Activated T-helper 1 cell treated with anti-CD3 and anti-CD28 coated beads, Interleukin-12 subunit alpha, Interleukin-12 subunit beta, Interleukin-2, Interleukin-4 antibody, amounts not matched to agents 30 ng/mL and 10 ng/mL and 1 ng/mL, durations not matched to agents 14 hours and 24 hours and 36 hours (primary cell): ENCODE measurements around the gene CSF2RB. TPM values are rescaled to one million over a fixed set of nuclear protein-coding genes. Genes with fewer than 3 reads are reported as not detected.
A peak's percentile ranks its signal among the peaks of the same experiment; 100 is the strongest.

Experiments used
- DNase-seq: peaks from one replicate; pipeline ENCODE4 v3.0.0; 2021; ENCODE audit warnings: low spot score
- H3K27ac Mint-ChIP-seq: one replicate; pipeline ENCODE4 v1.8.0; 2021; ENCODE audit warnings: mild to moderate bottlenecking, mixed read lengths
- H3K27me3 Mint-ChIP-seq: one replicate; pipeline ENCODE4 v1.8.0; 2022; ENCODE audit warnings: mild to moderate bottlenecking, moderate library complexity, mixed read lengths; ENCODE audit not compliant: insufficient read depth
- H3K36me3 Mint-ChIP-seq: one replicate; pipeline ENCODE4 v1.8.0; 2021; ENCODE audit warnings: low read depth, mixed read lengths
- H3K4me1 Mint-ChIP-seq: one replicate; pipeline ENCODE4 v1.8.0; 2021; ENCODE audit warnings: low read depth, mixed read lengths
- H3K4me3 Mint-ChIP-seq: one replicate; pipeline ENCODE4 v1.8.0; 2021; ENCODE audit warnings: mild to moderate bottlenecking, moderate library complexity, mixed read lengths
- H3K9me3 Mint-ChIP-seq: one replicate; pipeline ENCODE4 v1.8.0; 2021; ENCODE audit warnings: mixed read lengths
- intact Hi-C: fragments of 100-400 bp; cut with micrococcal nuclease; formaldehyde crosslinking; loops from one replicate; pipeline ENCODE4 v1.15.1; 2024
- total RNA-seq: library from RNA; stranded (reverse); gene quantifications from 2 replicates; pipeline ENCODE4 v1.2.3, GENCODE V29; 2022

CSF2RB gene
- 11.7 and 11.8 TPM in 2 replicates for total RNA-seq

DNA sequence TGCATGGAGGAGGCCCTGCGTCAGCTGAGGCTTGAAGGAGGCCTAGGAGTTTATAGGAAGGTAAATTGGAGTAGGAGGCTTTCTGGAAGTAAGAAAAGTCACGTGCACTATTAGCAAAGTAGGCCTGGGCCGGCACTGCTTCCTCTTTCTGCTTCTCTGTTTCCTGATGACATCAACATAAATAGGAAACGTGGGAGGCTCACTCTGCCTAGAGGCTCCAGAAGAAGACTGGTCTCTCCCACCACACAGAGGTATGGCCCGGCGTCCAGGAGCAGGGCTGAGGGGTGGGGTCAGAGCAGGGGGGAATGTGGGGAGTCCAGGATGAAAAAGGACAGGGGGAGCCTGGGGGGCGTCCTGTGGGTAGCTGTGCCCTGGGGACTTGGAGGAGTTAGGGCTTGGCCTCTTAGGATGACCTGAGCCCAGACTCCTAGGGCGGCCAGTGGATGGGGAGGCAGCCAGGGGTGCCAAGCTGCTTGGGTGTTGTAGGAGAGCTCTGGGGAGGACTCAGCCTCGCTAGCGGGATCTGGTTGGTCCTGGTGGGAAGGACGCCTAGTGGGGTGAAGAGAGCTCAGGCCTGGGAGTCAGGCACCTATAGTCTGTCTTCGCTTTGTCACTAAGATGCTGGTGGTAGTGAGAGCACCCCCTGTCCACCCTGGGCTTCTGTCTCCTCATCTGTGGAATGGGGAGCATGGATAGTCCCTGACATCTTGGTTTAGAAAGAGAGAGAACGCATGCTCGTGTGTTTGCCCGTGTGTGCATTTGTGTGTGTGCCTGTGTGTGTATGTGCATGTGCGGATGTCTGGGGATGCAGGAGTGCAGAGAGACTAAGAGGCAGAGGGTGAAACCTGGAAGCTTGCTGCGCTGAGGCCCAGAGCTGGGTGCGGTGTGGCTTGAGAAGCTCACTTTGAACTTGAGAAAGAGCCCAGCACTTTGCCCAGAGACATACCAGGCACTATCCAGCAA, at the start of gene CSF2RB:
Gene CSF2RB (plus strand): TSS at position 202 of the 963 bp plus-strand sequence. CDS start 8,580 bp downstream, outside the sequence.
- no peak for DNase-seq
- Mint-ChIP-seq H3K27me3 (peaks cover 23% of the 10 kb centered on the region), H3K27ac (peak within 1 kb of the TSS; percentile 71), H3K36me3 (no peaks in the 10 kb centered on the region), H3K9me3 (no peaks in the 10 kb centered on the region), H3K4me1 (peaks cover 22% of the 10 kb centered on the region), H3K4me3 (peak within 1 kb of the TSS; percentile 80)
- intact Hi-C loops = no loop called here

DNA sequence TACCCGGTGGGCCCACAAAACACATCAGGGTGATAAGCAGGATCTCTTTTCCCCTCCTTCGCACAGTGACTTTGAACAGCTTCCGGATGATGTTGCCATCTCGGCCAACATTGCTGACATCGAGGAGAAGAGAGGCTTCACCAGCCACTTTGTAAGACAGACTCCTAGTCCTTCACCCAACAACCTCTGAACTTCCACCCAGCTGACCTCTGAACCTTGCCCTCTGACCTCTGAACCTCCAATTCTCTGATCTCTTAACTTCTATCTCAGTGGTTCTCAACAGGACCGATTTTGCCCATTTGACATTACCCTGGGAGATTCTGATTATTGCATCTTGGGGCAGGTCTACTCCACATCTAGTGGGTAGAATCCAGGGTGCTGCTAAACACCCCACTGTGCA, 49.4 kb upstream of the CSF2RB start:
- H3K36me3 Mint-ChIP-seq = peaks cover 24% of the 10 kb centered on the region
- DNase-seq = no peak
- peaks cover 68% of the 10 kb centered on the region for H3K4me1 Mint-ChIP-seq
- intact Hi-C loops = no loop called here
- no peak overlapping the region for H3K4me3 Mint-ChIP-seq
- H3K27me3 Mint-ChIP-seq = no peaks in the 10 kb centered on the region
- no peaks in the 10 kb centered on the region for H3K9me3 Mint-ChIP-seq
- H3K27ac Mint-ChIP-seq = no peak overlapping the region

DNA sequence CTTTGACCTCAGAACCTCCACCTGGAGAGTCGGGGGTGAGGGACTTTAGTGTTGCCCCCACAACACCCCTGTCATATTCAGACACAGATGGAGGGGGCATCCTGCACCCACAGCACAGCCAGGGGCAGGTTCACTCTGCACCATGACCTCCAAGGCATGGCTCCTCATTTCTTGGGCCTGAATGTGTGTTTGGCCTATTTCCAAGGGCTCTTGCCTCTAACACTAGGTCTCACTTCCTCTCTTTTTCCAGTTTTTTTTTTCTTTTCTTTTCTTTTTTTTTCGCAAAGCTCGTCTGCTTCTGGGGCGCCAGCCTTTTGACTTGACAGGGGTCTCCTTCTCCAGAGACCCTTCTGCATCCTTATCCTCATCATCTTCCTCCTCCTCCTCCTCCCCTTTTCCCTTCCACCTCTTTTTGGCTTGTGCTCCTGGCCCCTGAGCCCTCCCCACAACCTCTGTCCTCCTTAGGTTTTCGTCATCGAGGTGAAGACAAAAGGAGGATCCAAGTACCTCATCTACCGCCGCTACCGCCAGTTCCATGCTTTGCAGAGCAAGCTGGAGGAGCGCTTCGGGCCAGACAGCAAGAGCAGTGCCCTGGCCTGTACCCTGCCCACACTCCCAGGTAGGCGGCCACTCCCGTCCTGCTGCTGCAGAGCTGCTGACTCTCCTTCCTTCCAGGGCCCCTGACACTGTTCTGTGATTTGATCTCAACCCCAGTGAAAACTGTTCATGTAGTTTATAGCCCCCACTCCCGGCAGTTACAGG, 48.8 kb upstream of the CSF2RB start:
- intact Hi-C loops = no loop called here
- H3K36me3 Mint-ChIP-seq = peaks cover 26% of the 10 kb centered on the region
- H3K27ac Mint-ChIP-seq = peak overlapping the region; percentile 53
- H3K9me3 Mint-ChIP-seq = no peaks in the 10 kb centered on the region
- H3K4me1 Mint-ChIP-seq = peaks cover 63% of the 10 kb centered on the region
- DNase-seq = no peak
- H3K27me3 Mint-ChIP-seq = no peaks in the 10 kb centered on the region
- no peak overlapping the region for H3K4me3 Mint-ChIP-seq

DNA sequence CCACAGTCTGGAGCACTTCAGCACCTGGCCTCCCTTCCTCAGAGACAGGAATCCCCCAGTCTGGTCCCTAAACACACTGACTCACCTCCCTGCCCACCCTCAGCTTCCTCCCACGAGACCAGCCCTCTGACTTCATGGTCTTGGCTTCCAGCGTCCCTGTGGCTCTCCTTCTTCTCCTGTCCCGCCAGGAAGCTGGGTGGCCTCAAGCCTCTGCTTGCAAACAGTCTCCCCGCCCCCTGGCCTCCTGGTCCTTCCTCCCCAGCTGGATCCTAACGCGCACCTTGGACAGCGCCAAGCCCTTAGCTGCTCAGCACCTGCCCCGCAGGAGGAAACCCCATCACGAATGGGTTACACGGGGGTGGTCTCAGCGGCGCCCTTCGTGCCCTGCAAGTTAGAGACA, 48.1 kb upstream of the CSF2RB start:
- H3K4me3 Mint-ChIP-seq = no peak overlapping the region
- no peak for DNase-seq
- H3K27ac Mint-ChIP-seq = peak overlapping the region; percentile 53
- intact Hi-C loops = no loop called here
- H3K27me3 Mint-ChIP-seq = no peaks in the 10 kb centered on the region
- H3K9me3 Mint-ChIP-seq = no peaks in the 10 kb centered on the region
- peaks cover 56% of the 10 kb centered on the region for H3K4me1 Mint-ChIP-seq
- peaks cover 26% of the 10 kb centered on the region for H3K36me3 Mint-ChIP-seq

DNA sequence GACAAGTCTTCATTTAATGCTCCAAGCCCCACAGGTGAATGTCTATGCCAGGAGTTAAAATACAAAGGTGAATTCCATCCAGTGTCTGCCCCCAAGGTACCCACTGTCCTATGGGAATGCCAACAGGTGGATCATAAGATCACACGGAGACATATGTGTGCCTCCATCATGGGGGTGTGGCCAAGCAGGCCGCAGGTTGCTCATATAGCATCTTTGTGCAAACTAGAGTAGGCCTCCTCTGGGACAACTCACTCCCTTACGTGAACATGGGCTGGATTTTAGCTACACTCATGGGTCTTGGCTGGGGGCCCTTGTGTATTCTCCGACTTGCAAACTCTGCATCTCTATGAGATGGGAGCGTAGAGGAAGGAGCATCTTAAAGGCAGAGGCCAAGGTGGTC, 45.7 kb upstream of the CSF2RB start:
- Mint-ChIP-seq H3K4me3 (no peak overlapping the region), H3K9me3 (no peaks in the 10 kb centered on the region), H3K27me3 (no peaks in the 10 kb centered on the region), H3K27ac (no peak overlapping the region), H3K4me1 (peaks cover 43% of the 10 kb centered on the region), H3K36me3 (peaks cover 28% of the 10 kb centered on the region)
- DNase-seq = no peak
- intact Hi-C loops = no loop called here

DNA sequence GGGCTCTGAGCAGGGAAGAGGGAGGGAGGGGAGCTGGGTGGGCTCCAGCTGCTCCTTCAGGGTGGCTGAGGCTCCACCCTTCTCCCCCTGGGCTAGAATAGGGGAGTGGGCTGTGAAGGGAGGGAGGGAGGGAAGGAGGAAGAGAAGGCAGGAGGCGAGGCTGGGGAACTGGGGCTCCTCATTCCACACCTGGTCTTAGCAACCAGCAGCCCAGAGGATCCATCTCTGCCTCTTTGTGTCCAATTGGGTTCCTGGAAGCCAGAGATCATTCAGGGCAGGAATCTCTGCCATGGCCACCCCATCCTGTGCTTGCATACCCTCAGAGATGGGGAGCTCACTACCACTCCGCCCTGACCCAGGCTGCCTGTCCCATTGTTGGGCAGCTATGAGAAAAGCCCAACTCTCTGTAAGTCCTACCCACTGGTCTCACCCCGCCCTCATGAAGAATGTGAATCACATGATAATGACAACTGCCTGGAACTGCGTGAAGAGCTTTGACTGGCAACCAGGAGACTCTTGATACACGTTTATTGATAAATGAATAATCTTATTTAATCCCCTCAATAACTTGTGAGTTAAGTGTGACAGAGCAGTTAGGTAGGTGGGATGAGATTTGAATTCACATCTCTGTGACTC, 44.8 kb upstream of the CSF2RB start:
- H3K27ac Mint-ChIP-seq = no peak overlapping the region
- no peak overlapping the region for H3K4me3 Mint-ChIP-seq
- H3K9me3 Mint-ChIP-seq = no peaks in the 10 kb centered on the region
- peaks cover 28% of the 10 kb centered on the region for H3K36me3 Mint-ChIP-seq
- no peak for DNase-seq
- H3K4me1 Mint-ChIP-seq = peaks cover 46% of the 10 kb centered on the region
- no peaks in the 10 kb centered on the region for H3K27me3 Mint-ChIP-seq
- intact Hi-C loops = no loop called here

DNA sequence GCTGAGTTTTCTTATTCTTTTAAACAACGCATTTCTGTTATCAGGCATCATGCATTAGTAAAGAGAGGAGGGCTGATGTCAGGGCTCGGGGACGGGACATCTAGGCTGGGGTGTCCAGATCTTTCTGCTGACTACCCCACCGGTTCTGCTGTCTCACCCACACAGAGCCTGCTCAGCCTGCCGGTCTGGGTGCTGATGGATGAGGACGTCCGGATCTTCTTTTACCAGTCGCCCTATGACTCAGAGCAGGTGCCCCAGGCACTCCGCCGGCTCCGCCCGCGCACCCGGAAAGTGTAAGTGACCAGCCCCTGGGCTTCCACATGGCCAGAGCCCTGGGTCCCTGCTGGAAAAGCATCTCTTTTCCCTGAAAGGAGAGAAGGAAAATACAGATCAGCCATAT, 43.2 kb upstream of the CSF2RB start:
- DNase-seq = no peak
- Mint-ChIP-seq H3K9me3 (no peaks in the 10 kb centered on the region), H3K27ac (no peak overlapping the region), H3K27me3 (no peaks in the 10 kb centered on the region), H3K4me1 (peaks cover 43% of the 10 kb centered on the region), H3K36me3 (peaks cover 26% of the 10 kb centered on the region), H3K4me3 (no peak overlapping the region)
- intact Hi-C loops = no loop called here

DNA sequence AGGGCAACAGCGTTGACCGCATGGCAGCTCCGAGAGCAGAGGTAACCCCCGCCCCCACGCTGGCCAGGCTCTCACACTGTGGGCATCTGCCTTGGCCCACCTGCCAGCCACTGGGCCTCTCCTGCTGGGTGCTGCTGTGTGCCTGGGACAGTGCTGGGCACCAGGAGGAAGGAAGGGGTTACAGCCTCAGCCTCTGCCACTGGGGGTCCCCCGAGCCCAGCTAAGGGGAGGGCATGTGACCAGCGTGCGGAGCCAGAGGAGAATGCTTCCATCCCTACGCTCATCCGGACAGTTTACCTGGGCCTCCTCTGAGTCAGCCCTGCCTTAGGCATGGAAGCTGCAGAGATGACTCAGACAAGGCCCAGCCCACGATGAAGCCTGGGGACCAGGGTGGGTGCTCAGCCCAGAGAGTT, 41.8 kb upstream of the CSF2RB start:
- Mint-ChIP-seq H3K9me3 (no peaks in the 10 kb centered on the region), H3K27me3 (no peaks in the 10 kb centered on the region), H3K4me1 (peaks cover 28% of the 10 kb centered on the region), H3K4me3 (no peak overlapping the region), H3K27ac (no peak overlapping the region), H3K36me3 (peaks cover 22% of the 10 kb centered on the region)
- no peak for DNase-seq
- intact Hi-C loops = no loop called here

DNA sequence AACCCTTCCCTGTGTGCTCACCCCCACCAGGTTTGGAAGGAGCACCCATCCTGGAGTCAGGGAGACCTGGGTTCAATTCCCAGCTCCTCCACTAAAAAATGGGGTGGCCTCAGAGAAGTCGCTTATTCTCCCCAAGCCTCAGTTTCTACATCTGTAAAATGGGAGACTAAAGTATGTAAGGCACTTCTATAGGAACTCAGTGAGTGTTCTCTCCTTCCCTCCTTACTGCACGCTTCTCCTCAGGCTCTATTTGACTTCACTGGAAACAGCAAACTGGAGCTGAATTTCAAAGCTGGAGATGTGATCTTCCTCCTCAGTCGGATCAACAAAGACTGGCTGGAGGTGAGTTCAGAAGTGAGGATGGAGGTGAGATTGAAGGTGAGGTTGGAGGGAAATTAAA, 41.3 kb upstream of the CSF2RB start:
- intact Hi-C loops = no loop called here
- H3K27me3 Mint-ChIP-seq = no peaks in the 10 kb centered on the region
- no peaks in the 10 kb centered on the region for H3K9me3 Mint-ChIP-seq
- peaks cover 19% of the 10 kb centered on the region for H3K36me3 Mint-ChIP-seq
- no peak overlapping the region for H3K4me3 Mint-ChIP-seq
- peaks cover 28% of the 10 kb centered on the region for H3K4me1 Mint-ChIP-seq
- DNase-seq = no peak
- peak overlapping the region; percentile 86 for H3K27ac Mint-ChIP-seq

DNA sequence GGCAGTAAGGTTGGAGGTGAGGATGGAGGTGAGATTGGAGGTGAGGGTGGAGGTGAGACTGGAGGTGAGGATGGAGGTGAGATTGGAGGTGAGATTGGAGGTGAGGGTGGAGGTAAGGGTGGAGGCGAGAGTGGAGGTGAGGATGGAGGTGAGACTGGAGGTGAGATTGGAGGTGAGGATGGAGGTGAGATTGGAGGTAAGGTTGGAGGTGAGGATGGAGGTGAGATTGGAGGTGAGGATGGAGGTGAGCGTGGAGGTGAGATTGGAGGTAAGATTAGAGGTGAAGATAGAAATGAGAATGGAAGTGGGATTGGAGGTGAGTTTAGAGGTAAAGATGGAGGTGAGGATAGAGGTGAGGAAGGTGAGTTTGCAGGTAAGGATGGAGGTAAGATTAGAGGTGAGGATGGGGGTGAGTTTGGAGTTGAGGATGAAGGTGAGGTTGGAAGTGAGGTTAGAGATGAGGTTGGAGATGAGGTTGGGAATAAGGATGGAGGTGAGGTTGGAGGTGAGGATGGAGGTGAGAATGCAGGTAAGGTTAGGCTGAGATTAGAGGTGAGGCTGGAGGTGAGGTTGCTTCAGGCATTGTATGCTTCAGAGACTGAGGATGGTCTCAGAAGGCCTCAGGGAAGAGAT, 40.4 kb upstream of the CSF2RB start:
- intact Hi-C loops = loop anchor here (1.0 kb wide), 1 partner anchor 105 kb away; no protein-coding TSS in a partner anchor
- H3K27me3 Mint-ChIP-seq = no peaks in the 10 kb centered on the region

DNA sequence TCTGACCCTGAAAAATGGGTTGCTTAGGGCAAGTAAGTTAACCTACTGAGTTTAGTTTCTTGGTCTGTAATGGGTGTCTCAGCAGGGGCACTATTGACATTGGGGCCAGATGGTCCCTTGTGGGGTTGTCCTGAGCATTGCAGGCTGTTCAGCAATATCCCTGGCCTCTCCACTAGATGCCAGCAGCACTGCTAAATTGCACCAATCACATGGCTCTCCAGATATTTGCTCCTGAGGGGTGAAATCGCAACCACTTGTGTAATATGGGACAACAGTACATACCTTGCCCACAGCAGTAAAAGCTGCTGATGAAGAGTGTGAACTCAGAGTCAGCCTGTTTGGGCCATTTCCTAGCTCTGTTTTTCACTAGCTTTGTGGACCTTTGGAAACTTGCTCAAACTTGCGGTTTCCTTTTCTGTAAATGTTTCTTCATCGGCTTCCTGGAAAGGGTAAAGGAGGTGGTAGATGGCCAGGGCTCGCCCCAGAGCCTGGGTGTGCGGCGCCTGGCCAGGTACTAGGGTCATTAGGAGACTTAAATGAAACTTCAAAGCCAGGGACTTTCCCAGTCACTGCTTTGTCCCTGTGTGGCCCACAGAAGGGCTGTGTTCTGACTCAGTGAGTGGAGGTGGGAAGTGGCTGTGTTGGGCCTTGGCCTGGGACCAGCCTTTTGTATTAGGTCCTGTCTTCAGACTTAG, 39.7 kb upstream of the CSF2RB start:
- intact Hi-C loops = loop anchor here (1.0 kb wide), 4 partner anchors 12 to 105 kb away; partner anchors contain the start of gene NCF4
- Mint-ChIP-seq H3K4me3 (peak overlapping the region; percentile 30), H3K4me1 (peaks cover 28% of the 10 kb centered on the region)

More for the DNA sequence above, 40.4 kb upstream of the CSF2RB start:
- H3K9me3 Mint-ChIP-seq = no peaks in the 10 kb centered on the region
- H3K4me3 Mint-ChIP-seq = no peak overlapping the region
- H3K4me1 Mint-ChIP-seq = peaks cover 28% of the 10 kb centered on the region
- peaks cover 25% of the 10 kb centered on the region for H3K36me3 Mint-ChIP-seq
- H3K27ac Mint-ChIP-seq = peak overlapping the region; percentile 86
- no peak for DNase-seq

DNA sequence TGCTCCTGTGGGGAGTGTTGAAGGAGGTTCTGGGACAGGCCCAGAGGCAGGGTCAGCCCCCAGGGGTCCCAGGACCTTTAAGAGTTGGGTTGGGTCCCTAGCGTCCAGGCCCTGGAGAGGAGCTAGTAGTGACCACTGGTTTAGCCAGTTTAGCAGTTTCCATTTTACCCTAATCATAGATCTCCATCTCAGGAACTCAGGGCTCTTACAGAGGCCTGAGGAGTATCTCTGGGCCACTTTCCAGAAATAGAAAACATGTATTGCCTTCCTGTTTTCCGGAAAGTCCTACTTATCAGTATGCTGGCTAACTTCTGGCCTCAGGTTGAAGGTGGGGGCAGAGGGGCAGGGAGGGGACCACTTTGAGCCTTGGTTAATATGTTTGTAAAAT, 39.1 kb upstream of the CSF2RB start:
- H3K27ac Mint-ChIP-seq = peak overlapping the region; percentile 86
- DNase-seq = no peak
- intact Hi-C loops = loop anchor here (1.0 kb wide), 3 partner anchors 13 to 27 kb away; partner anchors contain the start of gene NCF4
- peaks cover 4% of the 10 kb centered on the region for H3K9me3 Mint-ChIP-seq
- H3K4me1 Mint-ChIP-seq = peaks cover 28% of the 10 kb centered on the region
- H3K27me3 Mint-ChIP-seq = no peaks in the 10 kb centered on the region
- peak overlapping the region; percentile 30 for H3K4me3 Mint-ChIP-seq
- peaks cover 29% of the 10 kb centered on the region for H3K36me3 Mint-ChIP-seq

More for the DNA sequence above, 39.7 kb upstream of the CSF2RB start:
- Mint-ChIP-seq H3K27ac (peak overlapping the region; percentile 86), H3K9me3 (no peaks in the 10 kb centered on the region), H3K36me3 (peaks cover 25% of the 10 kb centered on the region), H3K27me3 (no peaks in the 10 kb centered on the region)
- DNase-seq = peak; percentile 52
